ENCODE data around the gene PON1. TPM values are rescaled to one million over a fixed set of nuclear protein-coding genes. Genes with fewer than 3 reads are reported as not detected.

The PON1 gene
- total and polyA plus RNA-seq, 3 experiments from 2014 or later = not detected

GRCh38 chr7:95250571-95250970 lies 73.8 kb downstream of the PON1 start:
- CTCF ChIA-PET = no interaction called here

More at GRCh38 chr7:95250571-95250970, 73.8 kb downstream of the PON1 start:
- Mint-ChIP-seq H3K4me1 (no peaks in the 10 kb centered on the region), H3K9me3 (no peaks in the 10 kb centered on the region), H3K4me3 (no peak overlapping the region), H3K27ac (no peak overlapping the region), H3K27me3 (peaks cover 2 to 3% of the 10 kb centered on the region in 2 donors), H3K36me3 (no peaks in the 10 kb centered on the region)
- DNase-seq = no peak
- no peak overlapping the region for H3K27ac ChIP-seq (ENCODE audit: low read depth, low read length)
- POLR2A ChIA-PET = no interaction called here
- H3K27me3 ChIP-seq (ENCODE audit: insufficient read depth, low read length, poor library complexity, severe bottlenecking) = no peaks in the 10 kb centered on the region
- no peak overlapping the region for H3K4me3 ChIP-seq (ENCODE audit: low read length)
- no peaks in the 10 kb centered on the region for H3K9me3 ChIP-seq (ENCODE audit: low read length)
- H3K4me1 ChIP-seq (ENCODE audit: insufficient read depth, low read length) = no peaks in the 10 kb centered on the region
- no peaks in the 10 kb centered on the region for H3K36me3 ChIP-seq (ENCODE audit: insufficient read depth, low read length)

Other genes with a start within 250 kb of the PON1 start
- not detected for gene PON3, start 71.8 kb upstream of the PON1 start, total RNA-seq
- gene PON3, start 71.8 kb upstream of the PON1 start, polyA plus RNA-seq = not detected
- 1 to 10 TPM; 6.0 to 7.0 TPM for gene PON2, start 110.5 kb upstream of the PON1 start, total RNA-seq
- gene PON2, start 110.5 kb upstream of the PON1 start, polyA plus RNA-seq = 6.5 TPM
- not detected for gene ASB4, start 161.4 kb upstream of the PON1 start, total RNA-seq
- not detected for gene ASB4, start 161.4 kb upstream of the PON1 start, polyA plus RNA-seq

All from CD8-positive, alpha-beta memory T cell (primary cell).